Anterior cingulate cortex (tissue), 58 donors: ENCODE results near the gene SYNJ1.
A peak's percentile ranks its signal among the peaks of the same experiment; 100 is the strongest.
"Not testable (repeated sequence)": the region's sequence is repeated elsewhere in the genome, so short reads cannot be mapped to it uniquely, and the experiment has no call there.

Experiments
- DNase-seq, 58 donors: peaks; one replicate each; lab custom pipeline; 2025; lab: John Stamatoyannopoulos, UW

The SYNJ1 gene

DNA sequence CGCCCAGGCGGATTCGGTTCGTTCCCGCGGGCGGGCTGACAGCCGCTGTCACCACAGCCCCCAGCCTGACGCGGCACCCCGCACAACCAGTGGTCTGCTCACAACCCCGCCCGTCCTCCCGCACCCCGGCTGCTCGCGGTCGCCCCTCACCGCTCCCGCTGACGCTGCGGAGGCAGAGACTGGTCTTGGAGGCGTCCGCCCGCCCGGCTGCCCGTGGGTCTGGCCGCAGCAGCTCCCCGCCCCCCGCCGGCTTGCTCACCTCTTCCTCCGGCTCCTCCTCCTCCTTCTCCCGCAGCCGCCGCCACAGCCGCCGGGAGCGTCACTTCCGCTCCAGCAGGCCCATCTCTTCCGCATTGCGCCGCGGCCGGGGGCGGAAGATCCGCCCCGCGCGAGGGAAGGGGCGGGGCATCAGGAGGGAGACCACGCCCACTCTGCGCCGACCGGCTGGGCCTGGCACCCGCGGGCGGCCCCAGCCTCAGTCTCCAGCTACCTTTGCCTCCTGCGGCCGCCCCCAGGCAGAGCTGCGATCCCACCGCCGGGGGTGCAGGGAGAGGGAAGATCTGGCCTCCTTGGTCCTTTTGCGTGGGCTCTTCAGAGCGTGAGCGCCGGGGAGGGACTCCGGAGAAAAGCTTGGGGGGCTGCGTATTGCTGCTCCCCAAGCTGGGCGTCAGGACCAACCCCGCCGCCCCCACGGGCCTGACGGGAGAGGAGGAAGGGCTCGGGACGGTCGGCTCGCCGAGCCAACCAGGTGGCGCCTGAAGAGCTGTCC is at the start of gene SYNJ1:
Gene SYNJ1, minus strand, starts transcription at position 327 of the 769 bp plus-strand sequence. CDS start 1,118 bp downstream, outside the sequence.
- peak; percentile 62 to 97 (median 92) for DNase-seq

- no peak for DNase-seq
Measured at GRCh38 chr21:32777269-32777668, 49.5 kb upstream of the SYNJ1 start.

- DNase-seq: no peak
Measured at GRCh38 chr21:32776743-32777142, 48.9 kb upstream of the SYNJ1 start.

GRCh38 chr21:32773048-32773344 is 45.2 kb upstream of the SYNJ1 start:
- not testable (repeated sequence) for DNase-seq

DNA sequence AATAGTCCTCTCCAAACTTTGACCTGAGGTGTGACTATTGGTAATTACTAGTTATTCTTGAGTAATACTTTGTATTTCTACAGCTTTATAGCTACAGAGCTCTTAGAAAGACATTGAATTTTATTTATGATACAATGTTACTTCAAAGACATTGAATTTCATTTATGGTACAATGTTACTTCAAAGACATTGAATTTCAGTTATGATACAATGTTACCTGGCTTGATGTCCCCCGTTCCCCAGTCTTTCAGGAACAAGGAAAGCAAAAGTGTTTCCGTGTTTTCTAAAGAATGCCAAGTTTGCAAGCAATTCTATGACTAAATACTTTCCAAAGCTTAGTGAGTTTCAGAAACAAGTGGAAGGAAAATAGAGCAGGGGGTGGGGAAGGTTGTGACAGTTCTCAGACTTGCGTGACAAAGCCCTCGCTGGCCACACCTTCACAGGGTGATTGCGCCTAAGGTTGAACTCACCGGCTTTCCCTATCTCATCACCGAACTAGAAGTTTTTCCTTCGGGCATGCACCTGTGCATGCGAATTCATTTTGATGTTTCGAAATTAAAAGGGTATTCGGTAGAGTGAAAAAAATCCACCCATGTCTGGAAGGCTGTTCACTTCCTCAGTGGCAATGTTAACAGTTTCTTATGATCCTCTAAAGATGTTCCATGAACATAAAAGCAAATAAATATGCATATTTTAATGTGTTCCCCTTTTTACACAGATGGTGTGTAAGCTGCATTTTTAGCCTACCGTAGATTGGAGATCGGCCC is 44.7 kb upstream of the SYNJ1 start:
- no peak for DNase-seq

DNA sequence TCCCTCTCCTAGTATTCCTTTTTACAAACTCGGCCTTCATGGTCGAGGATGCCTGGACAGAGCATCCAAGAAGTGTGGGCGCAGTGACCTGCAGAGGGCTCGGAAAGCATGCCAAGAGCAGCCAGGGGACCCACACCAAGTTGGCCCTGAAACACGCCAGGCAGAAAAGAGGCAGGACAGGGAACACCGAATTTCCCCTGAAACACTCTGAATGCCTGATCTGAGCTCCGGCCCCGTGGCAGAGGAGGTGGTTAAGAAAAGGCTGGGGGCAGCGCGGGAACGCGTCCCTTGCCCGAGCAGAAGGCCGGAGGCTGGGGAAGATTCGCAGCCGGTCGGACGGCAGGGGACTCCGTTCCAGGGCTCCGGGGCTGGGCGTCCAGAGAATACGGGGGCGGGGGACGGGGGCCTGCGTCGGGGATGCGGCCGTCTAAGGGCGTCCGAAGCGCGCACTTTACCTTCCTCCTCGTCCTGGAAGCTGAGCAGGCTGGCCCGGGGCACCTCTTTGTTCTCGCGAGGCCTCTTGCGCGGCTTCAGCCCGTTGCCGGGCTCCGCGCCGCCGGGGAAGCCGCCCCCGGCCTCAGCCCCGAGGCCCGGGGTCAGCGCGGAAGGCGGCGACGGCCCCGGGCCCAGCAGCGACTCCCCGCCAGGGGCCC is 43.2 kb upstream of the SYNJ1 start:
- DNase-seq: peak in 30 of 58 donors; percentile 8 to 65 (median 36)

GRCh38 chr21:32768530-32768929 is 40.7 kb upstream of the SYNJ1 start:
- no peak for DNase-seq

DNA sequence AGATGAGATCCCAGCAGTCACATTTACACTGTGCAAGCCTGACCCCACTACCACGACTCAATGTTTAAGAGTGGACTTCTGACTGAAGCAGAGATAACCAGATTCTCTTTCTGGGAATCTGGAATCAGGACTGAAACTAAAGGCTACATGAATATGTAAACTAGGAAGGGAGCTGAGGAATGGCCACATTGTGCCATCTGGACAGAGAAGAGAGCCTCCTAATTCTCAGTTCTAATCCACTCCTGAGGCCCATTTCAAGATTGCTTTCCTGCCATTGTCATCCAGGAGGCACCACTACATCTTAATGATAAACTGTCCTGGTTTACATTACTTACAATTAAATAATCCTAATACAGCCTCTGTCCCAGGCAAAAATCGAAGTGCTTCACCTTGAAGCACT is 37.2 kb upstream of the SYNJ1 start:
- DNase-seq: no peak

GRCh38 chr21:32764186-32764585 is 36.4 kb upstream of the SYNJ1 start:
- DNase-seq: no peak

DNA sequence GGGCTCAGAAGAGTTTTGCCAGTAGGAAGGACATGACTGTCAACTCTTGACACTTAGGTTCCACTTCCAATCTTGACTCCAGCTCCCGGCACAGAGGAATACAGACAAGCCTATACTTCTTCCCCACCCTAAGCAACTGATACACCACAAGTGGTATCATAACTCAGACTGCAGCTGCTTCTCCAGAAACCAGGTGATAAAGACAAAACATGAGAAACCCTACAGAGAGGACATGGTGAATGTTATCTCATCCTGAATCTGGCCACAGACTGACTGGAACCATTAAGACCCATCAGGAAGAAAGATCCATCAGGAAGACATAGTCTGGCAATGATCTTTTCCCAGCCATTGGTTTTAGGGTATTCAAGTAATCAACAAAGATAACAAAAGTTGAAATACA is 30.0 kb upstream of the SYNJ1 start:
- DNase-seq: no peak

GRCh38 chr21:32756096-32756495 is 28.3 kb upstream of the SYNJ1 start:
- DNase-seq: no peak

DNA sequence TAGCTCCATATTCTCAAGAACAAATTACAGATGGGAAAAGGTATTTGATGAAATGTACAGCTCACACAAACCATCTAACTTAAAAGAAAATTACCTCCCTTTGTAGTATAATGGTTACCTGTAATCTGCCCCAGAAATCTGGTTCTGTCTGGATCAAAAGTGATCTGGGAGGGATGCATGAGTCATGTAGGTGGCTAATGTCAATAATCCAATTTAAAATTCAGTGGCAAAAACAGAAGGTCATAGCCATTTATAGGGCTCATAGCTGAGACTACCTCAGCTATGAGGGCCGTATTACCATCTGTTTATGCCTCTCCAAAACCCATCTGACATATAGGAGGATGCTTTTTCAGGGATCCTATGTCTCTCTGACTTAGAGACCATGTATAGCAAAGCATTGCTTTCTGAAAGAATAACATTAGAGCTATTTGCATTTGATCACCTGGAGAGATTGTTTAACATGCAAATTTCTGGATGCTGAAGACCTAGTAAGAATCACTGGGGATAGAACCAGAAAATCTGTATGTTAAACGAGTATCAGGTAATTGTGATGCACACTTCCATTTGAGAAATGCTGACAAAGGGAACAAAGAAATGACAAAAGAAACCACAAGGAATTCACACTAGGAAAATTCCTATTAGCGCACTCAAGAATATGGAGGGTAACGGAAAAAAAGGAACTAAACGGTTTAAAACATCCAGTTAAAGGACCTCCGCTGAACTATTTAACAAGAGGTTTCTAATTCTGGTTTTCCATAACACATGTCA is 26.2 kb upstream of the SYNJ1 start:
- DNase-seq: no peak

DNA sequence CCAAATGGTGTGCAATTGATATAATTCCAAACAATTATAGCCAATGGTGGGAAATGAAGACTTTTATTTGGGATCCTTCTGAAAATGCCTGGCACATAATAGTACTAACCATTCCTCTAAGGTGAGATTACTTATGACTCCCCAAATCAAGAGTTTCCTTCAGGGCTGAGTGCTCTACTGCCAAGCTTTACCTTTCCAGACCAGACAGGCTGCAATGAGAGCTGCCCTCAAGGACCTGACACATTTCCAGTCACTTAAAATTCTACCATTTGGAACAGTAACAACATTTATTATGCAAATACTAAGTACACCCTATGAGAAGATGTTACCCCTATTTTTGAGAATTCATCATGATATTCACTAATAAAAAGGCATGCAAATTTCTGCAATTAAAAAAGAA is 22.6 kb upstream of the SYNJ1 start:
- DNase-seq: no peak

DNA sequence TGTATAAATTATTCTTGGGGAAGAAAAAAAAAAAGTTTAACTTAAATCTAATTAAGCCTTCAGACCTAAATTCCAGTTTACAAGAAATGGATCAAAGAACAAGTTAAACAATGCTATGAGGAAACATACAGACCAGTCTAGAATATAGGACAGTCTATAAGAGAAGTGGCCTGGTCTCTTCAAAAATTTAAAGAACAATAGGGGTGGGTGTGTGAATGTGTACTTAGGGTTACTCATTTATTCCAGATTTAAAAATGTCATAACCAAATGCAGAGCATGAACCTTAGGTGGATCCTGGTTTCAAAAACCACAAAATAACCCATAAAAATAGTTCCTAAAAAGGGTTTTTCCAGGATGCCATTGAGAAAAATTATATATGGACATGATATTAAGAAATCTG is 21.8 kb upstream of the SYNJ1 start:
- DNase-seq: no peak

GRCh38 chr21:32748529-32748928 is 20.7 kb upstream of the SYNJ1 start:
- DNase-seq: no peak

DNA sequence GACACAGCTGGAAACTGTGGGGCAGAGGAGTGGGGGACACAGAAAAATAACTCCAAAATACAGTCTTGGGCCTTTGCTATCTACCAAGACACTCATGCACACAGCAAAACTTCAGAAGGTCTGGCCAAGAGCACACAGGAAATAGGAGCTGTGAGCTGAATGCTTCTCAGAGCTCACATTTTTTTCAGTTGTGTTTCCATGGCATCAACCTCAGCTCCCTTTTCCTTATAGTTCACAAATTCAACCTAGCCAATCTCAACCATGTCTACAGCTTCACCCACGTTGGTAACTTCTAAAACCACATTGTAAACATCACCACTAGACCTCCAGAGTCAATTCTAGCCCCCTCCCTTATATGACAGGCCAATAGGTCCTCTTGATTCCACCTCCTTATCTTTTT is 19.6 kb upstream of the SYNJ1 start:
- DNase-seq: no peak

DNA sequence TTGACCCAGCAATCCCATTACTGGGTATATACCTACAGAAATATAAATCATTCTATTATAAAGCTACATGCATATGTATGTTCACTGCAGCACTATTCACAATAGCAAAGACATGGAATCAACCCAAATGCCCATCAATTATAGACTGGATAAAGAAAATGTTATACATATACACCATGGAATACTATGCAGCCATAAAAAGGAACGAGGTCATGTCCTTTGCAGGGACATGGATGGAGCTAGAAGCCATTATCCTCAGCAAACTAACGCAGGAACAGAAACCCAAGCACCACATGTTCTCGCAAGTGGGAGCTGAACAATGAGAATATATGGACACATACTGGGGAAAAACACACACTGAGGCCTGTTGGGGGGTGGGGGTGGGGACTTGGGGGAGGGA is 18.9 kb upstream of the SYNJ1 start:
- DNase-seq: not testable (repeated sequence)

- no peak for DNase-seq
Measured at GRCh38 chr21:32742396-32742795, 14.6 kb upstream of the SYNJ1 start.

DNA sequence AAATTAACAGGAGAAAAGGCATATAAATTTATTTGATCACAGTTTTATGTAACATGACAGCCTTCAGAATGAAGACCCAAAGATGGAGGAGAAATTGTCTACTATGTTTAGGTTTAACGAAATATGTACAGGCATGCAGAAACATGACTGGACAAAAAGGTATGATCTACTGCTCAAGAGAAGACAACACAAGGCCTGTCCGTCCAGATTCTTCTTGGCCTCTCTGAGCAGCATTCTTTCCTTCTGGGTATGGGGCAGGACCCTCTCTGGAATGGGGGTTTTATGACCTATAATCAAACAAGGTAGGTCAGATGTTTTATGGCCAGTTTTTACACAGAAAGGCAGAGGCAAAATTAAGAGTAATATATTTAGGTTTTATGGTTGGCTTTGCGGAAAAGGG is 13.5 kb upstream of the SYNJ1 start:
- no peak for DNase-seq

- DNase-seq: no peak
Measured at GRCh38 chr21:32739946-32740345, 12.1 kb upstream of the SYNJ1 start.

DNA sequence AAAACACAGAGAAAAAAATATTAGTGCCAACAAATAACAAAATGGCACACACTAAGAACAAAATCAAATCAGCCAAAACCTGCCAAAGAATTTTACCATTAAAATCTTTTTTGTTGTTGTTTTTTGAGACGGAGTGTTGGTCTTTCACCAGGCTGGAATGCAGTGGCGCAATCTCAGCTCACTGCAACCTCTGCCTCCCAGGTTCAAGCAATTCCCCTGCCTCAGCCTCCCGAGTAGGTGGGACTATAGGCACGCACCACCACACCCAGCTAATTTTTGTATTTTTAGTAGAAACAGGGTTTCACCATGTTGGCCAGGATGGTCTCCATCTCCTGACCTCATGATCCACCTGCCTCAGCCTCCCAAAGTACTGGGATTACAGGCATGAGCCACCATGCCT is 8.3 kb upstream of the SYNJ1 start:
- DNase-seq: not testable (repeated sequence)
